ENCODE data around the gene LRRTM4. TPM values are rescaled to one million over a fixed set of nuclear protein-coding genes. Genes with fewer than 3 reads are reported as not detected.
"Not testable (repeated sequence)": the region's sequence is repeated elsewhere in the genome, so short reads cannot be mapped to it uniquely, and the experiment has no call there.

LRRTM4 gene
- total RNA-seq, 1 experiment from 2014 or later = 0.23 TPM

- no peaks in the 10 kb centered on the region for H3K27me3 ChIP-seq (ENCODE audit: control insufficient read depth, insufficient read depth, low read length)
- DNase-seq (ENCODE audit: low read depth, low spot score) = no peak
- H3K4me1 ChIP-seq (ENCODE audit: control insufficient read depth, insufficient read depth, low read length) = no peaks in the 10 kb centered on the region
- no peak overlapping the region for H3K27ac ChIP-seq (ENCODE audit: low read length)
- CTCF ChIA-PET = no interaction called here
- H3K4me3 ChIP-seq (ENCODE audit: low read depth in 2 of 2, low read length in 2 of 2) = no peak overlapping the region
- in situ Hi-C loops (cut with HindIII; ENCODE audit: low pct_unique_long_range_greater_than_20kb, low sequenced_read_pairs) = no loop called here
- intact Hi-C loops (cut with micrococcal nuclease; ENCODE audit: unreplicated experiment) = no loop called here
- no peaks in the 10 kb centered on the region for H3K36me3 ChIP-seq (ENCODE audit: control insufficient read depth, insufficient read depth, low read length)
- ATAC-seq = no peak
- H3K9me3 ChIP-seq (ENCODE audit: control insufficient read depth, insufficient read depth, low read depth, low read length) = no peaks in the 10 kb centered on the region
- POLR2A ChIA-PET = no interaction called here
- no TSS peak for BruUV-seq (replicated peaks)
- no peak for TF ChIP-seq TCF7L2 (IDR thresholded peaks at IDR 0.05; ENCODE audit: low read depth, low read length)
- no peak for TF ChIP-seq CTCF (IDR thresholded peaks at IDR 0.05)
- TF ChIP-seq SIN3A (IDR thresholded peaks at IDR 0.05; ENCODE audit: borderline replicate concordance, insufficient read depth, low read depth, low read length) = no peak
- TF ChIP-seq, protein P1, sequence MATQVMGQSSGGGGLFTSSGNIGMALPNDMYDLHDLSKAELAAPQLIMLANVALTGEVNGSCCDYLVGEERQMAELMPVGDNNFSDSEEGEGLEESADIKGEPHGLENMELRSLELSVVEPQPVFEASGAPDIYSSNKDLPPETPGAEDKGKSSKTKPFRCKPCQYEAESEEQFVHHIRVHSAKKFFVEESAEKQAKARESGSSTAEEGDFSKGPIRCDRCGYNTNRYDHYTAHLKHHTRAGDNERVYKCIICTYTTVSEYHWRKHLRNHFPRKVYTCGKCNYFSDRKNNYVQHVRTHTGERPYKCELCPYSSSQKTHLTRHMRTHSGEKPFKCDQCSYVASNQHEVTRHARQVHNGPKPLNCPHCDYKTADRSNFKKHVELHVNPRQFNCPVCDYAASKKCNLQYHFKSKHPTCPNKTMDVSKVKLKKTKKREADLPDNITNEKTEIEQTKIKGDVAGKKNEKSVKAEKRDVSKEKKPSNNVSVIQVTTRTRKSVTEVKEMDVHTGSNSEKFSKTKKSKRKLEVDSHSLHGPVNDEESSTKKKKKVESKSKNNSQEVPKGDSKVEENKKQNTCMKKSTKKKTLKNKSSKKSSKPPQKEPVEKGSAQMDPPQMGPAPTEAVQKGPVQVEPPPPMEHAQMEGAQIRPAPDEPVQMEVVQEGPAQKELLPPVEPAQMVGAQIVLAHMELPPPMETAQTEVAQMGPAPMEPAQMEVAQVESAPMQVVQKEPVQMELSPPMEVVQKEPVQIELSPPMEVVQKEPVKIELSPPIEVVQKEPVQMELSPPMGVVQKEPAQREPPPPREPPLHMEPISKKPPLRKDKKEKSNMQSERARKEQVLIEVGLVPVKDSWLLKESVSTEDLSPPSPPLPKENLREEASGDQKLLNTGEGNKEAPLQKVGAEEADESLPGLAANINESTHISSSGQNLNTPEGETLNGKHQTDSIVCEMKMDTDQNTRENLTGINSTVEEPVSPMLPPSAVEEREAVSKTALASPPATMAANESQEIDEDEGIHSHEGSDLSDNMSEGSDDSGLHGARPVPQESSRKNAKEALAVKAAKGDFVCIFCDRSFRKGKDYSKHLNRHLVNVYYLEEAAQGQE (IDR thresholded peaks at IDR 0.05; ENCODE audit: insufficient read depth in 1 of 2, low read depth in 2 of 2, low read length in 1 of 2) = no peak
- no peak for TF ChIP-seq POLR2AphosphoS5 (IDR thresholded peaks at IDR 0.05; ENCODE audit: low read depth, low read length)
Observed at GRCh38 chr2:77142141-77142540, 380.0 kb downstream of the LRRTM4 start.

- H3K4me1 ChIP-seq (ENCODE audit: control insufficient read depth, insufficient read depth, low read length); DNase-seq (ENCODE audit: low read depth, low spot score); ATAC-seq; H3K27me3 ChIP-seq (ENCODE audit: control insufficient read depth, insufficient read depth, low read length); in situ Hi-C loops (cut with HindIII; ENCODE audit: low pct_unique_long_range_greater_than_20kb, low sequenced_read_pairs); intact Hi-C loops (cut with micrococcal nuclease; ENCODE audit: unreplicated experiment); H3K36me3 ChIP-seq (ENCODE audit: control insufficient read depth, insufficient read depth, low read length); CTCF ChIA-PET; H3K27ac ChIP-seq (ENCODE audit: low read length); POLR2A ChIA-PET; H3K4me3 ChIP-seq (ENCODE audit: low read depth in 2 of 2, low read length in 2 of 2); H3K9me3 ChIP-seq (ENCODE audit: control insufficient read depth, insufficient read depth, low read depth, low read length); BruUV-seq (replicated peaks): not testable (repeated sequence)
Observed at GRCh38 chr2:77128479-77128878, 393.7 kb downstream of the LRRTM4 start.

DNA sequence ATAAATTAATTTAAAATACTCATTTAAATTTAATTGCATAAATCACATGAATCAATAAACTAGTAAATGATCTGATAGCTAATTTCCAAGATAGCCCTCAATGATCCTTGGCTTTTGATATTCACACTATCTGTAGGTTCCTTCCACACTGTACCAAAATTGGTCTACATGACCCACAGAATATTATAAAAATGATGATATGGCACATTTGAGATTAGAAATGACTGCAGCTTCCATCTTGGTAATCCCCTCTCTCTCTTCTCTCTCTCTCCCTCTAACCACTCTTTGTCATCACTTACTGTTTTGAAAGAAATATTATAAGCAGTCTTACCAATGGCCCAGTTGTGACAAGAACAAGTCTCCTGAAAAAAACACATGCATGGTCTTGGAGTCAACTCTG lies 394.8 kb downstream of the LRRTM4 start:
- Histone ChIP-seq H3K36me3 (ENCODE audit: control insufficient read depth, insufficient read depth, low read length) (no peaks in the 10 kb centered on the region), H3K9me3 (ENCODE audit: control insufficient read depth, insufficient read depth, low read depth, low read length) (no peaks in the 10 kb centered on the region), H3K4me3 (ENCODE audit: low read depth in 2 of 2, low read length in 2 of 2) (no peak overlapping the region), H3K27ac (ENCODE audit: low read length) (no peak overlapping the region), H3K4me1 (ENCODE audit: control insufficient read depth, insufficient read depth, low read length) (no peaks in the 10 kb centered on the region), H3K27me3 (ENCODE audit: control insufficient read depth, insufficient read depth, low read length) (no peaks in the 10 kb centered on the region)
- POLR2A ChIA-PET = no interaction called here
- CTCF ChIA-PET = no interaction called here
- no TSS peak for BruUV-seq (replicated peaks)
- in situ Hi-C loops (cut with HindIII; ENCODE audit: low pct_unique_long_range_greater_than_20kb, low sequenced_read_pairs) = no loop called here
- intact Hi-C loops (cut with micrococcal nuclease; ENCODE audit: unreplicated experiment) = no loop called here
- DNase-seq (ENCODE audit: low read depth, low spot score) (no peak), ATAC-seq (no peak)
- TF ChIP-seq SIN3A (IDR thresholded peaks at IDR 0.05; ENCODE audit: borderline replicate concordance, insufficient read depth, low read depth, low read length) (no peak), TCF7L2 (IDR thresholded peaks at IDR 0.05; ENCODE audit: low read depth, low read length) (no peak), POLR2AphosphoS5 (IDR thresholded peaks at IDR 0.05; ENCODE audit: low read depth, low read length) (no peak), CTCF (IDR thresholded peaks at IDR 0.05) (no peak)
- TF ChIP-seq, protein P1 (IDR thresholded peaks at IDR 0.05; ENCODE audit: insufficient read depth in 1 of 2, low read depth in 2 of 2, low read length in 1 of 2) = no peak
